Measurements from ENCODE around the gene MUC6.

GRCh38 chr11:1073261-1073724 is 36.8 kb upstream of the MUC6 start:
- TF ChIP-seq CHD2 (IDR thresholded peaks at IDR 0.05; ENCODE audit: low read length, partially characterized antibody) (no peak), POLR2AphosphoS5 (IDR thresholded peaks at IDR 0.05; ENCODE audit: low read depth, low read length) (no peak), CTCF (IDR thresholded peaks at IDR 0.05) (no peak), RFX5 (IDR thresholded peaks at IDR 0.05; ENCODE audit: low read length) (no peak), FOSL2 (IDR thresholded peaks at IDR 0.05; ENCODE audit: borderline replicate concordance, low read depth) (no peak), FOXJ3 (CRISPR knock-in tag; IDR thresholded peaks at IDR 0.05) (no peak), EP300 (IDR thresholded peaks at IDR 0.05; ENCODE audit: borderline replicate concordance in 1 of 2, low read depth in 1 of 2, low read length in 1 of 2) (no peak), RXRA (IDR thresholded peaks at IDR 0.05; ENCODE audit: borderline replicate concordance, low read depth) (no peak), USF2 (IDR thresholded peaks at IDR 0.05; ENCODE audit: borderline replicate concordance, low read depth, low read length) (no peak), REST (IDR thresholded peaks at IDR 0.05; ENCODE audit: low read depth, low read length) (no peak), MAX (IDR thresholded peaks at IDR 0.05; ENCODE audit: low read depth) (no peak), TAF1 (IDR thresholded peaks at IDR 0.05; ENCODE audit: borderline replicate concordance, low read depth, low read length) (no peak)

All from SK-N-SH (cell line).